MM.1S (cell line): ENCODE measurements around the gene ARPC1B.

Experiments
- EZH2 ChIP-seq: fragments of 300-600 bp; sonication (generic); optimal IDR thresholded peaks from 2 replicates; pipeline ENCODE3; 2017; ENCODE audit warnings: low read depth, mild to moderate bottlenecking, antibody characterized with exemption, low read length, mixed read lengths
- EZH2phosphoT487 ChIP-seq: fragments of 300-600 bp; sonication (generic); IDR thresholded peaks from 2 replicates; pipeline ENCODE4 v1.6.1; 2018; ENCODE audit warnings: antibody characterized with exemption, low read length
- TF ChIP-seq, protein P1 (sequence below): fragments of 300-600 bp; sonication (generic); IDR thresholded peaks from 2 replicates; pipeline ENCODE4 v1.5.1; 2016; ENCODE audit warnings: antibody characterized with exemption, low read length, mixed read lengths

DNA sequence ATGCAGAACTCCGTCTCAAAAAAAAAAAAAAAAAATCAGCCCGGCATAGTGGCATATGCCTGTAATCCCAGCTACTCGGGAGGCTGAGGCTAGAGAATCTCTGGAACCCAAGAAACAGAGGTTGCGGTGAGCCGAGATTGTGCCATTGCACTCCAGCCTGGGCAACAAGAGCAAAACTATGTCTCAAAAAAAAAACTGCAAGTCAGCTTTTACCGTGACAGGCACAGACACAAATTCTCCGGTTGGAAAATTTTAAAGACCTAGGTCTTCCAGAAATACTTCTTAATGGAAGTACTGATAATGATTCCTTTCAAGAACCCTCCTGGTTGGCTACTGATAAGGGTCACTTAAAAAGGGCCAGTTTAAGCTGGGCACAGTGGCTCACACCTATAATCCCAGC is 19.4 kb upstream of the ARPC1B start:
- TF ChIP-seq EZH2 (no peak), EZH2phosphoT487 (no peak)
- TF ChIP-seq, protein P1, sequence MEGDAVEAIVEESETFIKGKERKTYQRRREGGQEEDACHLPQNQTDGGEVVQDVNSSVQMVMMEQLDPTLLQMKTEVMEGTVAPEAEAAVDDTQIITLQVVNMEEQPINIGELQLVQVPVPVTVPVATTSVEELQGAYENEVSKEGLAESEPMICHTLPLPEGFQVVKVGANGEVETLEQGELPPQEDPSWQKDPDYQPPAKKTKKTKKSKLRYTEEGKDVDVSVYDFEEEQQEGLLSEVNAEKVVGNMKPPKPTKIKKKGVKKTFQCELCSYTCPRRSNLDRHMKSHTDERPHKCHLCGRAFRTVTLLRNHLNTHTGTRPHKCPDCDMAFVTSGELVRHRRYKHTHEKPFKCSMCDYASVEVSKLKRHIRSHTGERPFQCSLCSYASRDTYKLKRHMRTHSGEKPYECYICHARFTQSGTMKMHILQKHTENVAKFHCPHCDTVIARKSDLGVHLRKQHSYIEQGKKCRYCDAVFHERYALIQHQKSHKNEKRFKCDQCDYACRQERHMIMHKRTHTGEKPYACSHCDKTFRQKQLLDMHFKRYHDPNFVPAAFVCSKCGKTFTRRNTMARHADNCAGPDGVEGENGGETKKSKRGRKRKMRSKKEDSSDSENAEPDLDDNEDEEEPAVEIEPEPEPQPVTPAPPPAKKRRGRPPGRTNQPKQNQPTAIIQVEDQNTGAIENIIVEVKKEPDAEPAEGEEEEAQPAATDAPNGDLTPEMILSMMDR = no peak
